Activated CD8-positive, alpha-beta memory T cell treated with anti-CD3 and anti-CD28 coated beads for 4 hours (primary cell): ENCODE data around the gene SNX30.

Experiments used
- DNase-seq, 2 donors: peaks; one replicate each; pipeline ENCODE4 v3.0.0-alpha.2; 2020; ENCODE audit warnings: low read depth in 2 of 2

The SNX30 gene

GRCh38 chr9:112885324-112885723 lies 134.8 kb downstream of the SNX30 start:
- DNase-seq: no peak

GRCh38 chr9:112886351-112886750 lies 135.8 kb downstream of the SNX30 start:
- DNase-seq: no peak

GRCh38 chr9:112887381-112887780 lies 136.8 kb downstream of the SNX30 start:
- no peak for DNase-seq

GRCh38 chr9:112890106-112891081 lies 139.8 kb downstream of the SNX30 start, which contains the start of gene SLC46A2:
Gene SLC46A2, minus strand, starts transcription at chr9:112890876. Its CDS starts 195 bp downstream, at chr9:112890681.
- DNase-seq: no peak

- DNase-seq: no peak
These were observed 141.0 kb downstream of the SNX30 start for GRCh38 chr9:112891521-112891920.

- no peak for DNase-seq
These were observed 142.4 kb downstream of the SNX30 start for GRCh38 chr9:112892981-112893380.

- DNase-seq: no peak
These were observed 143.5 kb downstream of the SNX30 start for GRCh38 chr9:112894041-112894440.

- no peak for DNase-seq
These were observed 144.1 kb downstream of the SNX30 start for GRCh38 chr9:112894699-112895098.

- DNase-seq: no peak
These were observed 145.6 kb downstream of the SNX30 start for GRCh38 chr9:112896131-112896530.

GRCh38 chr9:112898872-112899311 lies 148.3 kb downstream of the SNX30 start:
- DNase-seq: no peak

GRCh38 chr9:112900488-112900887 lies 149.9 kb downstream of the SNX30 start:
- no peak for DNase-seq

GRCh38 chr9:112900901-112901300 lies 150.3 kb downstream of the SNX30 start:
- no peak for DNase-seq

- no peak for DNase-seq
These were observed 154.5 kb downstream of the SNX30 start for GRCh38 chr9:112905084-112905483.

GRCh38 chr9:112911736-112912135 lies 161.2 kb downstream of the SNX30 start:
- DNase-seq: no peak

GRCh38 chr9:112912636-112913035 lies 162.1 kb downstream of the SNX30 start:
- no peak for DNase-seq

GRCh38 chr9:112913326-112913725 lies 162.8 kb downstream of the SNX30 start:
- no peak for DNase-seq

GRCh38 chr9:112914524-112914923 lies 164.0 kb downstream of the SNX30 start:
- no peak for DNase-seq

GRCh38 chr9:112917047-112917986 lies 166.8 kb downstream of the SNX30 start:
- no peak for DNase-seq

- no peak for DNase-seq
These were observed 167.4 kb downstream of the SNX30 start for GRCh38 chr9:112917987-112918362.

- DNase-seq: no peak
These were observed 171.0 kb downstream of the SNX30 start for GRCh38 chr9:112921549-112921948.
